ENCODE measurements around the gene EGLN2.

The EGLN2 gene

GRCh38 chr19:40806423-40807146 is 7.6 kb downstream of the EGLN2 start (continued):
- TF ChIP-seq ZBTB44 (tag by site-specific recombination; IDR thresholded peaks at IDR 0.05) (no peak; the same call in 1 of the 2 replicates), ZNF133 (tag by site-specific recombination; IDR thresholded peaks at IDR 0.05) (no peak), ZNF274 (IDR thresholded peaks at IDR 0.05; ENCODE audit: low read length) (no peak), ZNF274 (tag by site-specific recombination; IDR thresholded peaks at IDR 0.05; ENCODE audit: borderline replicate concordance) (no peak), ZNF248 (tag by site-specific recombination; IDR thresholded peaks at IDR 0.05) (no peak), ZNF214 (tag by site-specific recombination; IDR thresholded peaks at IDR 0.05; ENCODE audit: borderline replicate concordance) (no peak), ZNF521 (tag by site-specific recombination; IDR thresholded peaks at IDR 0.05) (no peak), ZNF324 (tag by site-specific recombination; IDR thresholded peaks at IDR 0.05) (peak; percentile 88; the same call in 1 of the 2 replicates), KLF1 (tag by site-specific recombination; IDR thresholded peaks at IDR 0.05) (peak; percentile 96), ZNF792 (tag by site-specific recombination; IDR thresholded peaks at IDR 0.05) (peak; percentile 58; the same call in 1 of the 2 replicates), ZNF791 (tag by site-specific recombination; IDR thresholded peaks at IDR 0.05) (no peak), GLI4 (tag by site-specific recombination; IDR thresholded peaks at IDR 0.05) (no peak), ZNF146 (tag by site-specific recombination; IDR thresholded peaks at IDR 0.05) (no peak), ZBTB11 (tag by site-specific recombination; conservative IDR thresholded peaks at IDR 0.05; ENCODE audit: low read depth) (peak; percentile 60), ZBTB20 (tag by site-specific recombination; IDR thresholded peaks at IDR 0.05) (no peak), ZNF513 (tag by site-specific recombination; IDR thresholded peaks at IDR 0.05) (no peak), GLIS1 (tag by site-specific recombination; IDR thresholded peaks at IDR 0.05) (peak; percentile 93), ZNF2 (tag by site-specific recombination; IDR thresholded peaks at IDR 0.05) (peak; percentile 84), ATF2 (tag by site-specific recombination; IDR thresholded peaks at IDR 0.05; ENCODE audit: low read depth) (peak; percentile 10; the same call in 1 of the 2 replicates), ZNF514 (tag by site-specific recombination; IDR thresholded peaks at IDR 0.05) (no peak), ZEB2 (tag by site-specific recombination; IDR thresholded peaks at IDR 0.05) (peak; percentile 81), ZBTB8A (tag by site-specific recombination; IDR thresholded peaks at IDR 0.05) (peak; percentile 77), ZNF558 (tag by site-specific recombination; IDR thresholded peaks at IDR 0.05) (no peak; the same call in 1 of the 2 replicates), ELK4 (IDR thresholded peaks at IDR 0.05; ENCODE audit: borderline replicate concordance, low read depth, low read length) (no peak), REST (tag by site-specific recombination; IDR thresholded peaks at IDR 0.05) (no peak), ZNF654 (tag by site-specific recombination; IDR thresholded peaks at IDR 0.05; ENCODE audit: low read depth) (peak; percentile 50; the same call in 1 of the 2 replicates), ZNF510 (tag by site-specific recombination; IDR thresholded peaks at IDR 0.05; ENCODE audit: insufficient replicate concordance) (no peak)
